Body of pancreas (tissue), 4 donors: ENCODE data around the gene ATXN1. TPM values are rescaled to one million over a fixed set of nuclear protein-coding genes. Genes with fewer than 3 reads are reported as not detected.
"Not testable (repeated sequence)": the region's sequence is repeated elsewhere in the genome, so short reads cannot be mapped to it uniquely, and the experiment has no call there.

Experiments
- ATAC-seq: fragments of 150-250 bp; one replicate; pipeline ENCODE4 v1.9.1; 2016
- DNase-seq, 4 donors: peaks; one replicate each; pipeline ENCODE4 v3.0.0-alpha.2; 2019
- H3K27ac ChIP-seq, 4 donors: fragments of 200-600 bp; sonication (generic); 1 replicate in 3 of 4; 2 replicates in 1 of 4; pipeline versions ENCODE4 v1.5.1 to v1.6.1; 2016 to 2019; ENCODE audit warnings: mild to moderate bottlenecking in 1 of 4, mixed read lengths in 1 of 4, moderate library complexity in 1 of 4
- H3K27me3 ChIP-seq, 2 donors: fragments of 200-600 bp; sonication (generic); one replicate each; pipeline ENCODE4 v1.6.0; 2016; ENCODE audit warnings: mild to moderate bottlenecking in 1 of 2
- H3K36me3 ChIP-seq, 2 donors: fragments of 200-600 bp; sonication (generic); replicated peaks in 1 of 2; 2 replicates each; pipeline ENCODE4 v1.5.1; 2016; ENCODE audit warnings: low read depth in 2 of 2; ENCODE audit not compliant: insufficient read depth in 1 of 2
- H3K4me1 ChIP-seq: fragments of 200-600 bp; sonication (generic); one replicate; pipeline ENCODE4 v1.6.0; 2016
- H3K4me3 ChIP-seq, 2 donors: fragments of 200-600 bp; sonication (generic); 1 replicate in 1 of 2; 2 replicates in 1 of 2; pipeline ENCODE4 v1.5.1; 2016 to 2019
- H3K9me3 ChIP-seq, 3 donors: fragments of 200-600 bp; sonication (generic); 1 replicate in 2 of 3; 2 replicates in 1 of 3; pipeline ENCODE4 v1.5.1; 2016
- CTCF ChIP-seq, 7 experiments: fragments of 450-650 bp in 4 of 7; fragments of 200-600 bp in 3 of 7; sonication (generic) in 3 of 7; IDR thresholded peaks; one replicate each; pipeline ENCODE4 v1.5.1; 2016 to 2019; ENCODE audit warnings: antibody characterized with exemption in 7 of 7
- POLR2A ChIP-seq, 3 donors: fragments of 450-650 bp; IDR thresholded peaks; one replicate each; pipeline ENCODE4 v1.6.1; 2016; ENCODE audit warnings: antibody characterized with exemption in 3 of 3, mild to moderate bottlenecking in 2 of 3
- WGBS, 2 donors: methylation state at CpG; one replicate each; pipeline ENCODE4 v1.1.5; 2017; 5-methylcytosine and 5-hydroxymethylcytosine counted together
- intact Hi-C: fragments of 100-400 bp; cut with DNase I; formaldehyde crosslinking; loops from one replicate; pipeline ENCODE4 v1.15.1; 2023
- total RNA-seq, 2 donors: library from RNA; depleted of rRNA; stranded (reverse); fragments of >200 nt; gene quantifications; one replicate each; pipeline ENCODE4 v1.1.0, GENCODE V29; 2016

The ATXN1 gene
- total RNA-seq, 2 donors from 2014 or later: 24.6 to 24.7 TPM

- no peak for TF ChIP-seq CTCF (IDR thresholded peaks at IDR 0.05)
- TF ChIP-seq POLR2A (IDR thresholded peaks at IDR 0.05): no peak
- peaks cover 18% of the 10 kb centered on the region for H3K4me1 ChIP-seq
- H3K36me3 ChIP-seq: no peaks in the 10 kb centered on the region
- no peaks in the 10 kb centered on the region for H3K9me3 ChIP-seq
- ATAC-seq (no peak), DNase-seq (peak in 1 of 4 donors; percentile 9)
- H3K4me3 ChIP-seq: no peak overlapping the region
- peak overlapping the region in 3 of 4 donors; percentile 35 to 54 (median 49) for H3K27ac ChIP-seq
- WGBS, 2 donors: 7 to 20% methylated on average over 1 of the region's 1 CpG
- no peaks in the 10 kb centered on the region for H3K27me3 ChIP-seq
- intact Hi-C loops: no loop called here
Measured at GRCh38 chr6:16392010-16392409, 369.2 kb downstream of the ATXN1 start.

DNA sequence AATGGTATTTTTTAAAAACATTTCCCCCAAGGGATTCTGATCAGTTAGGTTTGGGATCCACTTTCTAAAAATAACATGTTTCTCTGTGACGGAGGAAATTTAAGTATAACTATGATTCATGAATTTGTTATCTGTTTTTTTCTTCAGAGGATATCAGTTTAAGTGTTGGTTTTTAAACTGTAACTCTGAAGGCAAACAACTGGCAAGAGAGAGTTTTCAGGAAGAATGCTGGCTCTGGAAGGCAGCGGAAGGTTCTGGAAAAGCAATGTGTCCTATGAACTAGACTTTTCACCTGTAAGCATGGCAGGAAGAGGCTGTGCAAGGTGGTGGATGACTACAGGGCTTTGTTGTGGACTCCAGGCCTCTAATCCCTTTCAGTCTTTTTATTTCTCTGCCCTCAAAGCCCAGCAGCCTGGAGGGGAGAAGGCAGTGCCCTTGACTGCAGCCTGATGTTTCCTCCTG, 369.8 kb downstream of the ATXN1 start:
- ATAC-seq (peak; percentile 27), DNase-seq (peak in 1 of 4 donors; percentile 38)
- intact Hi-C loops: no loop called here
- peak overlapping the region in 3 of 4 donors; percentile 35 to 54 (median 49) for H3K27ac ChIP-seq
- H3K9me3 ChIP-seq: no peaks in the 10 kb centered on the region
- no peaks in the 10 kb centered on the region for H3K36me3 ChIP-seq
- H3K4me1 ChIP-seq: peaks cover 18% of the 10 kb centered on the region
- WGBS, 2 donors: 12 to 40% methylated on average over 2 of the region's 2 CpGs
- no peak for TF ChIP-seq POLR2A (IDR thresholded peaks at IDR 0.05)
- no peak for TF ChIP-seq CTCF (IDR thresholded peaks at IDR 0.05)
- no peak overlapping the region for H3K4me3 ChIP-seq
- H3K27me3 ChIP-seq: no peaks in the 10 kb centered on the region

GRCh38 chr6:16390909-16391450, 370.3 kb downstream of the ATXN1 start:
- intact Hi-C loops, H3K4me3 ChIP-seq, DNase-seq, ATAC-seq, H3K36me3 ChIP-seq, H3K9me3 ChIP-seq, H3K27me3 ChIP-seq: not testable (repeated sequence)
- peaks cover 18% of the 10 kb centered on the region for H3K4me1 ChIP-seq
- WGBS, 2 donors: 85 to 98% methylated on average over 6 of the region's 6 CpGs
- peak overlapping the region in 2 of 4 donors; percentile 35 to 54 for H3K27ac ChIP-seq

- no peak overlapping the region for H3K4me3 ChIP-seq
- peaks cover 18% of the 10 kb centered on the region for H3K4me1 ChIP-seq
- intact Hi-C loops: no loop called here
- no peak overlapping the region for H3K27ac ChIP-seq
- no peaks in the 10 kb centered on the region for H3K27me3 ChIP-seq
- no peak for TF ChIP-seq POLR2A (IDR thresholded peaks at IDR 0.05)
- no peak for TF ChIP-seq CTCF (IDR thresholded peaks at IDR 0.05)
- ATAC-seq: no peak
- H3K36me3 ChIP-seq: no peaks in the 10 kb centered on the region
- H3K9me3 ChIP-seq: no peaks in the 10 kb centered on the region
- WGBS, 2 donors: 82 to 83% methylated on average over 2 of the region's 2 CpGs
- no peak for DNase-seq
Measured at GRCh38 chr6:16389642-16390041, 371.6 kb downstream of the ATXN1 start.

GRCh38 chr6:16388488-16388887, 372.8 kb downstream of the ATXN1 start:
- no peak overlapping the region for H3K27ac ChIP-seq
- ATAC-seq: no peak
- no peaks in the 10 kb centered on the region for H3K27me3 ChIP-seq
- H3K36me3 ChIP-seq: no peaks in the 10 kb centered on the region
- WGBS, 2 donors: 92 to 95% methylated on average over 1 of the region's 1 CpG
- DNase-seq: no peak
- intact Hi-C loops: no loop called here
- no peak overlapping the region for H3K4me3 ChIP-seq
- TF ChIP-seq CTCF (IDR thresholded peaks at IDR 0.05) (no peak), POLR2A (IDR thresholded peaks at IDR 0.05) (no peak)
- no peaks in the 10 kb centered on the region for H3K9me3 ChIP-seq
- H3K4me1 ChIP-seq: peaks cover 18% of the 10 kb centered on the region
